SK-N-SH (cell line): ENCODE measurements around the gene MCM9. TPM values are rescaled to one million over a fixed set of nuclear protein-coding genes. Genes with fewer than 3 reads are reported as not detected.

Source experiments
- CTCF ChIA-PET: fragments of 300-600, 350-600 bp; formaldehyde crosslinking; extraction: SDS; loops from one replicate; lab custom pipeline; 2021; lab: Yijun Ruan, JAX
- POLR2A ChIA-PET: fragments of 350-600 bp; sonication (Branson Sonifier 250); formaldehyde crosslinking; extraction: SDS; loops from one replicate; lab custom pipeline; 2020; ENCODE audit warnings: antibody characterized with exemption, inconsistent platforms; lab: Yijun Ruan, JAX
- DNase-seq: peaks from one replicate; pipeline ENCODE4 v3.0.0; 2012
- H2AFZ ChIP-seq: fragments of 200-600 bp; sonication (generic); 2 replicates; pipeline ENCODE4 v1.8.1; 2016; ENCODE audit warnings: antibody characterized with exemption, mild to moderate bottlenecking, low read depth
- H3F3A ChIP-seq: fragments of 200-600 bp; sonication (generic); replicated peaks from 2 replicates; pipeline ENCODE3; 2016; ENCODE audit warnings: antibody characterized with exemption, mild to moderate bottlenecking; ENCODE audit not compliant: insufficient read depth
- H3K27ac ChIP-seq, 2 experiments: fragments of 200-500 bp in 1 of 2; fragments of 200-600 bp in 1 of 2; sonication (Bioruptor generic) in 1 of 2; sonication (generic), shearing (Covaris generic) in 1 of 2; 2 replicates each; pipeline versions ENCODE4 v1.5.1 to v1.6.1; 2014 to 2016; ENCODE audit warnings: low read depth in 2 of 2, inconsistent platforms in 1 of 2, low read length in 1 of 2, mild to moderate bottlenecking in 1 of 2, mixed read lengths in 1 of 2
- H3K27me3 ChIP-seq: fragments of 200-600 bp; sonication (generic), shearing (Covaris generic); 2 replicates; pipeline ENCODE4 v1.6.1; 2016; ENCODE audit warnings: mixed run types; ENCODE audit not compliant: insufficient read depth
- H3K36me3 ChIP-seq, 2 experiments: fragments of 200-500 bp in 1 of 2; fragments of 200-600 bp in 1 of 2; sonication (Bioruptor generic) in 1 of 2; sonication (generic) in 1 of 2; replicated peaks in 1 of 2; 2 replicates each; pipeline versions ENCODE3 to v1.5.1; 2014 to 2016; ENCODE audit warnings: low read length in 1 of 2, mild to moderate bottlenecking in 1 of 2; ENCODE audit not compliant: insufficient read depth in 2 of 2, control insufficient read depth in 1 of 2
- H3K4me1 ChIP-seq, 2 experiments: fragments of 200-500 bp in 1 of 2; fragments of 200-600 bp in 1 of 2; sonication (Bioruptor generic) in 1 of 2; sonication (generic), shearing (Covaris generic) in 1 of 2; 2 replicates each; pipeline versions ENCODE4 v1.5.1 to v1.6.1; 2014 to 2016; ENCODE audit warnings: low read depth in 1 of 2, low read length in 1 of 2, mixed run types in 1 of 2; ENCODE audit not compliant: insufficient read depth in 2 of 2, control insufficient read depth in 1 of 2
- H3K4me2 ChIP-seq: fragments of 200-600 bp; sonication (generic), shearing (Covaris generic); 2 replicates; pipeline ENCODE4 v1.6.1; 2017; ENCODE audit warnings: mixed run types
- H3K4me3 ChIP-seq, 2 experiments: fragments of 200-500 bp in 1 of 2; fragments of 200-600 bp in 1 of 2; sonication (Bioruptor generic) in 1 of 2; sonication (generic), shearing (Covaris generic) in 1 of 2; 2 replicates each; pipeline versions ENCODE4 v1.5.1 to v1.8.1; 2014 to 2016; ENCODE audit warnings: low read depth in 2 of 2, inconsistent platforms in 1 of 2, low read length in 1 of 2, mild to moderate bottlenecking in 1 of 2, mixed read lengths in 1 of 2, moderate library complexity in 1 of 2
- H3K79me2 ChIP-seq: fragments of 200-600 bp; sonication (generic); 2 replicates; pipeline ENCODE4 v1.8.1; 2017; ENCODE audit warnings: mild to moderate bottlenecking; ENCODE audit not compliant: insufficient read depth
- H3K9ac ChIP-seq: fragments of 200-600 bp; sonication (generic); 2 replicates; pipeline ENCODE4 v1.6.1; 2017; ENCODE audit warnings: mixed run types
- H3K9me2 ChIP-seq: fragments of 200-600 bp; sonication (generic); 2 replicates; pipeline ENCODE4 v1.6.1; 2017; ENCODE audit warnings: mixed run types
- H3K9me3 ChIP-seq: fragments of 200-600 bp; sonication (generic); 2 replicates; pipeline ENCODE4 v1.6.1; 2017; ENCODE audit warnings: mixed run types, mild to moderate bottlenecking, moderate library complexity
- H4K20me1 ChIP-seq: fragments of 200-600 bp; sonication (generic); 2 replicates; pipeline ENCODE4 v1.6.1; 2017; ENCODE audit warnings: mild to moderate bottlenecking, mixed run types; ENCODE audit not compliant: insufficient read depth
- CHD2 ChIP-seq: fragments of 150-350 bp; IDR thresholded peaks from 2 replicates; pipeline ENCODE4 v1.6.1; 2018; ENCODE audit warnings: low read length; ENCODE audit not compliant: partially characterized antibody
- CTCF ChIP-seq: fragments of 200-600 bp; sonication (generic); IDR thresholded peaks from 2 replicates; pipeline ENCODE4 v1.6.1; 2017; ENCODE audit warnings: antibody characterized with exemption, mild to moderate bottlenecking, moderate library complexity
- ELF1 ChIP-seq: IDR thresholded peaks from 2 replicates; pipeline ENCODE4 v1.4.0; 2012
- FOSL2 ChIP-seq: IDR thresholded peaks from 2 replicates; pipeline ENCODE4 v1.4.0; 2012; ENCODE audit warnings: low read depth, mild to moderate bottlenecking, moderate library complexity, borderline replicate concordance
- FOXM1 ChIP-seq: IDR thresholded peaks from 2 replicates; pipeline ENCODE4 v1.4.0; 2012; ENCODE audit warnings: low read depth, mild to moderate bottlenecking
- GABPA ChIP-seq: IDR thresholded peaks from 2 replicates; pipeline ENCODE4 v1.4.0; 2012; ENCODE audit warnings: low read depth, mild to moderate bottlenecking
- MEF2A ChIP-seq: IDR thresholded peaks from 2 replicates; pipeline ENCODE4 v1.4.0; 2012; ENCODE audit warnings: low read depth, borderline replicate concordance
- MXI1 ChIP-seq: IDR thresholded peaks from 2 replicates; pipeline ENCODE4 v1.6.1; 2012; ENCODE audit warnings: mild to moderate bottlenecking, low read depth, low read length, improper control_type of control experiment
- NRF1 ChIP-seq: IDR thresholded peaks from 2 replicates; pipeline ENCODE4 v1.6.1; 2012; ENCODE audit warnings: low read depth, mild to moderate bottlenecking, low read length
- RFX5 ChIP-seq: IDR thresholded peaks from 2 replicates; pipeline ENCODE4 v1.6.1; 2012; ENCODE audit warnings: mild to moderate bottlenecking, improper control_type of control experiment, low read length
- RXRA ChIP-seq: IDR thresholded peaks from 2 replicates; pipeline ENCODE4 v1.4.0; 2012; ENCODE audit warnings: low read depth, mild to moderate bottlenecking, borderline replicate concordance
- SIN3A ChIP-seq: IDR thresholded peaks from 2 replicates; pipeline ENCODE4 v1.6.1; 2012; ENCODE audit warnings: low read depth, mild to moderate bottlenecking, low read length, moderate library complexity, borderline replicate concordance
- TAF1 ChIP-seq: IDR thresholded peaks from 2 replicates; pipeline ENCODE4 v1.6.1; 2012; ENCODE audit warnings: low read depth, mild to moderate bottlenecking, low read length, moderate library complexity, borderline replicate concordance
- TCF12 ChIP-seq: IDR thresholded peaks from 2 replicates; pipeline ENCODE4 v1.4.0; 2012
- WGBS: methylation state at CpG from one replicate; pipeline ENCODE4 v1.1.6; 2017; ENCODE audit warnings: low lambda C conversion rate; 5-methylcytosine and 5-hydroxymethylcytosine counted together
- polyA plus RNA-seq, 3 experiments: library from polyadenylated mRNA; depleted of rRNA; stranded (reverse); fragments of >200 nt; gene quantifications; 2 replicates each; pipeline ENCODE4 v1.2.3, GENCODE V29; 2012
- TF ChIP-seq, protein P1 (sequence below): fragments of 150-350 bp; IDR thresholded peaks from 2 replicates; pipeline ENCODE4 v1.6.1; 2017; ENCODE audit warnings: antibody characterized with exemption, low read length, low read depth, borderline replicate concordance

The MCM9 gene
- polyA plus RNA-seq, 1 of the 3 experiments (the other 2 are of a cell fraction): 1.7 TPM

DNA sequence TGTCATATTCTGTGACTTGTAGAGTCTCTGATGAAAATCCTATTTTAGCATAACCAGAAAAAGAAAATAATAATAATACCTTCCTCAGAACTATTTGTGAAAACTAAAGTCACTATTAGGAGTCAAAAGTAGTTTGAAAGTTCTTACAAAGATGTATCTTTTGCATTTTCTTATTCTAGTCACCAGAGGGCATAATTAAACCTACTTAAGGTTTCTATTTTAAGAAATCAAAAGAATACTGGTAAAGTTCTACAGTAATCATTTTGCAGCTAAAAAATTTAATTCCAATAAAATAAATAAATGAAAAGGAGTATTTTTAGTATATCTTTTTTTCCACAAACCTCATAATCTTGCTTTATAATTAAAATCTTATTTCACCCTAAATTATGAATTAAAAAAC, 28.0 kb upstream of the MCM9 start:
- Histone ChIP-seq H4K20me1 (no peaks in the 10 kb centered on the region), H2AFZ (peak overlapping the region; percentile 11; the same call in 1 of the 2 replicates), H3F3A (no peaks in the 10 kb centered on the region), H3K9me2 (no peaks in the 10 kb centered on the region; the same call in 1 of the 2 replicates), H3K9me3 (no peaks in the 10 kb centered on the region; the same call in 1 of the 2 replicates), H3K79me2 (no peaks in the 10 kb centered on the region), H3K4me1 (no peaks in the 10 kb centered on the region), H3K9ac (no peak overlapping the region), H3K27me3 (no peaks in the 10 kb centered on the region), H3K36me3 (no peaks in the 10 kb centered on the region), H3K27ac (no peak overlapping the region), H3K4me3 (no peak overlapping the region), H3K4me2 (no peak overlapping the region)
- TF ChIP-seq MEF2A (no peak), CTCF (peak; percentile 55)
- DNase-seq: no peak
- ChIA-PET POLR2A (no interaction called here), CTCF (interaction anchor here (1.0 to 2.7 kb wide), 6 partner anchors 9 to 382 kb away, joined by 3 to 26 read pairs (median 4); partner anchors contain the start of gene FAM184A)

DNA sequence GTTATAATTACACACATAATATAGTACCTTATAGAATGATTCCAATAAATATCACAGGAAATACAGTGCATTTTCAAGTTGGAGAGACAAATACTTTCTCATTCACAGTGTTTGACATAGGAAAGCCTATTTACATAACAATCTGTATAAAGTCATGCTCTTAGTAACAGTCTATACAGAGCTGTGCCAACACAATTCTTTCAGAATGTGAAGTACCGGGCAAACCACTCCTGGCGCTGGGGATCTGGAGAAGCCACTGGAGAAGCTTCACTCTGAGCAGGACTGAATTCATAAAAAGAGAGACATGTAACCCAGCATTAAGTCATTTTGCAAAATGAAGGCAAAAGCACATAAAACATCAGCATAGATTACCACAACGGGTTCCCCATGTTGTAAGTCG, 24.9 kb upstream of the MCM9 start:
- H3K4me2 ChIP-seq: no peak overlapping the region
- no peaks in the 10 kb centered on the region for H3K27me3 ChIP-seq
- no peak overlapping the region for H3K4me3 ChIP-seq
- no peak overlapping the region for H3K9ac ChIP-seq
- H4K20me1 ChIP-seq: no peaks in the 10 kb centered on the region
- H2AFZ ChIP-seq: no peak overlapping the region
- no peaks in the 10 kb centered on the region for H3K4me1 ChIP-seq
- no peak for DNase-seq
- no peak for TF ChIP-seq RXRA
- no peak for TF ChIP-seq SIN3A
- no peak for TF ChIP-seq NRF1
- no peak for TF ChIP-seq FOXM1
- TF ChIP-seq GABPA: no peak
- TF ChIP-seq TCF12: no peak
- no peak for TF ChIP-seq RFX5
- TF ChIP-seq CHD2: no peak
- no peak for TF ChIP-seq FOSL2
- no peak for TF ChIP-seq ELF1
- TF ChIP-seq MXI1: no peak
- TF ChIP-seq, protein P1, sequence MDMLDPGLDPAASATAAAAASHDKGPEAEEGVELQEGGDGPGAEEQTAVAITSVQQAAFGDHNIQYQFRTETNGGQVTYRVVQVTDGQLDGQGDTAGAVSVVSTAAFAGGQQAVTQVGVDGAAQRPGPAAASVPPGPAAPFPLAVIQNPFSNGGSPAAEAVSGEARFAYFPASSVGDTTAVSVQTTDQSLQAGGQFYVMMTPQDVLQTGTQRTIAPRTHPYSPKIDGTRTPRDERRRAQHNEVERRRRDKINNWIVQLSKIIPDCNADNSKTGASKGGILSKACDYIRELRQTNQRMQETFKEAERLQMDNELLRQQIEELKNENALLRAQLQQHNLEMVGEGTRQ: no peak
- no peak for TF ChIP-seq TAF1
- CTCF ChIA-PET: interaction anchor here (1.5 kb wide), 1 partner anchor 151 kb away, joined by 10 read pairs; no protein-coding TSS in a partner anchor
- POLR2A ChIA-PET: no interaction called here
- no peaks in the 10 kb centered on the region; the same call in 1 of the 2 replicates for H3K9me3 ChIP-seq
- 93% methylated on average over 4 of the region's 4 CpGs for WGBS
- H3F3A ChIP-seq: no peaks in the 10 kb centered on the region
- no peaks in the 10 kb centered on the region for H3K79me2 ChIP-seq
- H3K9me2 ChIP-seq: no peaks in the 10 kb centered on the region; the same call in 1 of the 2 replicates
- no peak overlapping the region for H3K27ac ChIP-seq
- H3K36me3 ChIP-seq: no peaks in the 10 kb centered on the region
